Stomach (tissue), 4 donors: ENCODE data around the gene TFF1.

Source experiments
- POLR2AphosphoS5 ChIP-seq, 3 donors: sonication (generic); formaldehyde crosslinking; IDR thresholded peaks; one replicate each; pipeline ENCODE4 v1.6.1; 2016; ENCODE audit warnings: antibody characterized with exemption in 3 of 3
- TF ChIP-seq, protein P1 (sequence below), 7 experiments: fragments of 450-650 bp in 4 of 7; fragments of 200-600 bp in 3 of 7; sonication (generic) in 3 of 7; IDR thresholded peaks; one replicate each; pipeline ENCODE4 v1.5.1; 2016 to 2019; ENCODE audit warnings: antibody characterized with exemption in 7 of 7, control low read depth in 2 of 7, mild to moderate bottlenecking in 1 of 7

DNA sequence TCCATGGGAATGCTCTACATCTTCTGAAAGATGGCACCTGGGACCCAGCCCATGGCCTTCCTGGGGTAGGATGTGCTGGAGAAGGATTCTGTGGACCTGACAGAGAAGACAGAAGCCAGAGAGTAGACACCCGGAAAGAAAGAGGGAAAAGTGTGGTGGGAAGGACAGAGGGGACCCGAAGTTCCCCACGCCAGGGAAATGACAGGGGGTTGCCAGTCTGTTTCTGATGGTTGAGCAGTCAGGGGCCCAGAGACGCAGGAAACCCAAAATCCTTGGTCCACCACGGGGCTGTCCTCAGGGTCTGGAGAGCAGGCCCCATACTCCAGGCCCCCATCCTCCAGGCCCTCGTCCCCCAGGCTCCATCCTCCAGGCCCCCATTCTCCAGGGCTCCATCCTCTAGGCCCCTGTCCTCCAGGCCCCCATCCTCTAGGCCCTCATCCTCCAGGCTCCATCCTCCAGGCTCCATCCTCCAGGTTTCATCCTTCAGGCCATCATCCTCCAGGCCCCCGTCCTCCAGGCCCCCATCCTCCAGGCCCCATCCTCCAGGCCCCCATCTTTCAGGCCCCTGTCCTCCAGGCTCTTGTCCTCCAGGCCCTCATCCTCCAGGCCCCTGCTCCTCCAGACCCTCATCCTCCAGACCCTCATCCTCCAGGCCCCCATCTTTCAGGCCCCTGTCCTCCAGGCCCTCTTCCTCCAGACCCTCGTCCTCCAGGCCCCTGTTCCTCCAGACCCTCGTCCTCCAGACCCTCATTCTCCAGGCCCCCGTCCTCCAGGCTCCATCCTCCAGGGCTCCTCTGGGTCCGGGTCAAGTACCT is 14.5 kb downstream of the TFF1 start:
- TF ChIP-seq, protein P1, sequence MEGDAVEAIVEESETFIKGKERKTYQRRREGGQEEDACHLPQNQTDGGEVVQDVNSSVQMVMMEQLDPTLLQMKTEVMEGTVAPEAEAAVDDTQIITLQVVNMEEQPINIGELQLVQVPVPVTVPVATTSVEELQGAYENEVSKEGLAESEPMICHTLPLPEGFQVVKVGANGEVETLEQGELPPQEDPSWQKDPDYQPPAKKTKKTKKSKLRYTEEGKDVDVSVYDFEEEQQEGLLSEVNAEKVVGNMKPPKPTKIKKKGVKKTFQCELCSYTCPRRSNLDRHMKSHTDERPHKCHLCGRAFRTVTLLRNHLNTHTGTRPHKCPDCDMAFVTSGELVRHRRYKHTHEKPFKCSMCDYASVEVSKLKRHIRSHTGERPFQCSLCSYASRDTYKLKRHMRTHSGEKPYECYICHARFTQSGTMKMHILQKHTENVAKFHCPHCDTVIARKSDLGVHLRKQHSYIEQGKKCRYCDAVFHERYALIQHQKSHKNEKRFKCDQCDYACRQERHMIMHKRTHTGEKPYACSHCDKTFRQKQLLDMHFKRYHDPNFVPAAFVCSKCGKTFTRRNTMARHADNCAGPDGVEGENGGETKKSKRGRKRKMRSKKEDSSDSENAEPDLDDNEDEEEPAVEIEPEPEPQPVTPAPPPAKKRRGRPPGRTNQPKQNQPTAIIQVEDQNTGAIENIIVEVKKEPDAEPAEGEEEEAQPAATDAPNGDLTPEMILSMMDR (IDR thresholded peaks at IDR 0.05), result no peak
- no peak for TF ChIP-seq POLR2AphosphoS5 (IDR thresholded peaks at IDR 0.05)
